SK-N-SH (cell line): ENCODE results near the gene THSD7A. TPM values are rescaled to one million over a fixed set of nuclear protein-coding genes. Genes with fewer than 3 reads are reported as not detected.
"Not testable (repeated sequence)": the region's sequence is repeated elsewhere in the genome, so short reads cannot be mapped to it uniquely, and the experiment has no call there.

Source experiments
- CTCF ChIA-PET: fragments of 300-600, 350-600 bp; formaldehyde crosslinking; extraction: SDS; loops from one replicate; lab custom pipeline; 2021; lab: Yijun Ruan, JAX
- POLR2A ChIA-PET: fragments of 350-600 bp; sonication (Branson Sonifier 250); formaldehyde crosslinking; extraction: SDS; loops from one replicate; lab custom pipeline; 2020; ENCODE audit warnings: antibody characterized with exemption, inconsistent platforms; lab: Yijun Ruan, JAX
- DNase-seq: peaks from one replicate; pipeline ENCODE4 v3.0.0; 2012
- H2AFZ ChIP-seq: fragments of 200-600 bp; sonication (generic); 2 replicates; pipeline ENCODE4 v1.8.1; 2016; ENCODE audit warnings: antibody characterized with exemption, mild to moderate bottlenecking, low read depth
- H3F3A ChIP-seq: fragments of 200-600 bp; sonication (generic); replicated peaks from 2 replicates; pipeline ENCODE3; 2016; ENCODE audit warnings: antibody characterized with exemption, mild to moderate bottlenecking; ENCODE audit not compliant: insufficient read depth
- H3K27ac ChIP-seq, 2 experiments: fragments of 200-500 bp in 1 of 2; fragments of 200-600 bp in 1 of 2; sonication (Bioruptor generic) in 1 of 2; sonication (generic), shearing (Covaris generic) in 1 of 2; 2 replicates each; pipeline versions ENCODE4 v1.5.1 to v1.6.1; 2014 to 2016; ENCODE audit warnings: low read depth in 2 of 2, inconsistent platforms in 1 of 2, low read length in 1 of 2, mild to moderate bottlenecking in 1 of 2, mixed read lengths in 1 of 2
- H3K27me3 ChIP-seq: fragments of 200-600 bp; sonication (generic), shearing (Covaris generic); 2 replicates; pipeline ENCODE4 v1.6.1; 2016; ENCODE audit warnings: mixed run types; ENCODE audit not compliant: insufficient read depth
- H3K36me3 ChIP-seq, 2 experiments: fragments of 200-500 bp in 1 of 2; fragments of 200-600 bp in 1 of 2; sonication (Bioruptor generic) in 1 of 2; sonication (generic) in 1 of 2; replicated peaks in 1 of 2; 2 replicates each; pipeline versions ENCODE3 to v1.5.1; 2014 to 2016; ENCODE audit warnings: low read length in 1 of 2, mild to moderate bottlenecking in 1 of 2; ENCODE audit not compliant: insufficient read depth in 2 of 2, control insufficient read depth in 1 of 2
- H3K4me1 ChIP-seq, 2 experiments: fragments of 200-500 bp in 1 of 2; fragments of 200-600 bp in 1 of 2; sonication (Bioruptor generic) in 1 of 2; sonication (generic), shearing (Covaris generic) in 1 of 2; 2 replicates each; pipeline versions ENCODE4 v1.5.1 to v1.6.1; 2014 to 2016; ENCODE audit warnings: low read depth in 1 of 2, low read length in 1 of 2, mixed run types in 1 of 2; ENCODE audit not compliant: insufficient read depth in 2 of 2, control insufficient read depth in 1 of 2
- H3K4me2 ChIP-seq: fragments of 200-600 bp; sonication (generic), shearing (Covaris generic); 2 replicates; pipeline ENCODE4 v1.6.1; 2017; ENCODE audit warnings: mixed run types
- H3K4me3 ChIP-seq, 2 experiments: fragments of 200-500 bp in 1 of 2; fragments of 200-600 bp in 1 of 2; sonication (Bioruptor generic) in 1 of 2; sonication (generic), shearing (Covaris generic) in 1 of 2; 2 replicates each; pipeline versions ENCODE4 v1.5.1 to v1.8.1; 2014 to 2016; ENCODE audit warnings: low read depth in 2 of 2, inconsistent platforms in 1 of 2, low read length in 1 of 2, mild to moderate bottlenecking in 1 of 2, mixed read lengths in 1 of 2, moderate library complexity in 1 of 2
- H3K79me2 ChIP-seq: fragments of 200-600 bp; sonication (generic); 2 replicates; pipeline ENCODE4 v1.8.1; 2017; ENCODE audit warnings: mild to moderate bottlenecking; ENCODE audit not compliant: insufficient read depth
- H3K9ac ChIP-seq: fragments of 200-600 bp; sonication (generic); 2 replicates; pipeline ENCODE4 v1.6.1; 2017; ENCODE audit warnings: mixed run types
- H3K9me2 ChIP-seq: fragments of 200-600 bp; sonication (generic); 2 replicates; pipeline ENCODE4 v1.6.1; 2017; ENCODE audit warnings: mixed run types
- H3K9me3 ChIP-seq: fragments of 200-600 bp; sonication (generic); 2 replicates; pipeline ENCODE4 v1.6.1; 2017; ENCODE audit warnings: mixed run types, mild to moderate bottlenecking, moderate library complexity
- H4K20me1 ChIP-seq: fragments of 200-600 bp; sonication (generic); 2 replicates; pipeline ENCODE4 v1.6.1; 2017; ENCODE audit warnings: mild to moderate bottlenecking, mixed run types; ENCODE audit not compliant: insufficient read depth
- CHD2 ChIP-seq: fragments of 150-350 bp; IDR thresholded peaks from 2 replicates; pipeline ENCODE4 v1.6.1; 2018; ENCODE audit warnings: low read length; ENCODE audit not compliant: partially characterized antibody
- ELF1 ChIP-seq: IDR thresholded peaks from 2 replicates; pipeline ENCODE4 v1.4.0; 2012
- EZH2phosphoT487 ChIP-seq: fragments of 200-600 bp; sonication (generic); IDR thresholded peaks from 2 replicates; pipeline ENCODE4 v1.6.1; 2017; ENCODE audit warnings: low read depth, mixed run types, mild to moderate bottlenecking, antibody characterized with exemption, moderate library complexity, borderline replicate concordance
- FOXM1 ChIP-seq: IDR thresholded peaks from 2 replicates; pipeline ENCODE4 v1.4.0; 2012; ENCODE audit warnings: low read depth, mild to moderate bottlenecking
- JUND ChIP-seq: IDR thresholded peaks from 2 replicates; pipeline ENCODE4 v1.4.0; 2012
- NFIC ChIP-seq: IDR thresholded peaks from 2 replicates; pipeline ENCODE4 v1.4.0; 2012; ENCODE audit warnings: borderline replicate concordance
- RFX5 ChIP-seq: IDR thresholded peaks from 2 replicates; pipeline ENCODE4 v1.6.1; 2012; ENCODE audit warnings: mild to moderate bottlenecking, improper control_type of control experiment, low read length
- SMC3 ChIP-seq: IDR thresholded peaks from 2 replicates; pipeline ENCODE4 v1.6.1; 2012; ENCODE audit warnings: low read depth, low read length, improper control_type of control experiment
- WGBS: methylation state at CpG from one replicate; pipeline ENCODE4 v1.1.6; 2017; ENCODE audit warnings: low lambda C conversion rate; 5-methylcytosine and 5-hydroxymethylcytosine counted together
- polyA plus RNA-seq, 3 experiments: library from polyadenylated mRNA; depleted of rRNA; stranded (reverse); fragments of >200 nt; gene quantifications; 2 replicates each; pipeline ENCODE4 v1.2.3, GENCODE V29; 2012
- TF ChIP-seq, protein P1 (sequence below): IDR thresholded peaks from 2 replicates; pipeline ENCODE4 v1.4.0; 2012; ENCODE audit warnings: low read depth
- TF ChIP-seq, protein P2 (sequence below): IDR thresholded peaks from 2 replicates; pipeline ENCODE4 v1.6.1; 2012; ENCODE audit warnings: mild to moderate bottlenecking, low read depth, low read length, moderate library complexity
- TF ChIP-seq, protein P3 (sequence below): fragments of 200-600 bp; sonication (generic); IDR thresholded peaks from 2 replicates; pipeline ENCODE4 v1.6.1; 2017; ENCODE audit warnings: antibody characterized with exemption, mild to moderate bottlenecking, moderate library complexity

THSD7A gene
- polyA plus RNA-seq, 1 of the 3 experiments (the other 2 are of a cell fraction) = 0.16 TPM

DNA sequence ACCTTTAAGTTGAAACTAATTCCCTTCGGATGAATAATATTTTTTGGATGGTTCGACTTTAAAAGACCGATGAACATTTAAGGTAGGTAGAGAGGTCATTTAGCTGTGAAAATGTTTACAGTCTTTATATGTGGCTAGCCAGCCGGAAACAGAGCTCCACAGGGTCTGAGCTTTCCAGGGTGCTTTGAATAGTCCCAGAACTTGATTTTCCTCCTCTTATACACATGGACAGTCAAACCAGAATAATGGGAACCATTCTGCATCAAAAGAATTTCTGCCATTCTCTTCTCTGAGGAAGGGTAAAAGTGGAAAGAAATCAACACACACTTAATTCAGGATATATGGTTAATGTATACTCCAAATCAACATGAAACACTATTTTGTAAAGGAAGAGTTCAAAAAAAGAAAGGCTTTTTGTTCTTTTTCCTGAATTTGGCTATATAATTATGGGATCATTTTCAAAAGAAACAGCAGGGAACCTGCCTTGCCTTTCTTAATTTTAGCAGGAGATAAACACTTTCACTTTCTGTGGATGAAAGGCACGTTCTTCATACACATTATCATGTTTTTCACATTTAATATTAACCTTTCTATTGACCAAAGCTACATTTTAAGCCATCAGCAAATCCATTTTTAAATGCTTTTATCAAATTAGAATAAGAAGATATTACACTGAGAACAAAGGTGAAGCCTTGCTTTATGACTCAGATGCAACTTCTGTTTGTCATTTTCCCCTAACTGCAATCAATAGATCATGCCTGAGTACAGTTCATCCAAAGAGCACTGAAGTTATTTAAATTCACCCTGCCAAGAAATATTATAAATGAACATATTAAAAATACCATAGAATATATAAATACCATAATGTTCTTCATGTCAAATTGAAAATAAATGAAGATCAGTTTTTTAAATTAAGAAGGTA, 307.3 kb downstream of the THSD7A start (continued):
- TF ChIP-seq EZH2phosphoT487 = no peak
- TF ChIP-seq JUND = no peak
- no peak for TF ChIP-seq FOXM1
- TF ChIP-seq, protein P1, sequence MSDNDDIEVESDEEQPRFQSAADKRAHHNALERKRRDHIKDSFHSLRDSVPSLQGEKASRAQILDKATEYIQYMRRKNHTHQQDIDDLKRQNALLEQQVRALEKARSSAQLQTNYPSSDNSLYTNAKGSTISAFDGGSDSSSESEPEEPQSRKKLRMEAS = no peak

DNA sequence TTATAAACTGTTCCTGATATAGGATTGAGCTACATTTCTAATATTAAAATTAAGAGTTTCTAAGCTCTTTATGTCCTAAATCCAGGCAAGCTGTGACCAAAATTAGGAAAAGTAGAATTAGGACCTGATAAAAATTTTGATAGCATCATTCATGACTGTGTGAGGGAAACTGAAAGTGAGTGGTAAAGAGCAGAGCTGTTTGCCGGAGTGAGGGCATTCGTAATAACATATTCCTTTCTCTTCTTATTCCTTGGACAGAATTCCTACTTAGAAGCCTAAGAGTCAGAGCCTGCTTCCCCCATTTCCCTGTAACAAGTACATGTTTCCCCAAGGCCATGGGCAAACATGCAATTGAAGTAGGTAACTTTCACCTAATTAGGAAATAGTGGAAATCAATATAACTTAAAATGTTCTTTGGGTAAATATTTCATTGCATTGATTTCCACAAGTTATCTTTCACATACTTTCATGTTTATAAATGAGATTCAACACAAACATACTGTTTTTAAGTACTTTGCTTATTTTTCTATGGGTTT, 310.0 kb downstream of the THSD7A start:
- H3K9ac ChIP-seq, H3K36me3 ChIP-seq, POLR2A ChIA-PET, H3K27me3 ChIP-seq, H2AFZ ChIP-seq, H3K27ac ChIP-seq, DNase-seq, H3K9me2 ChIP-seq, H3K4me2 ChIP-seq, H3K4me1 ChIP-seq, H3K4me3 ChIP-seq, H4K20me1 ChIP-seq, H3K9me3 ChIP-seq, H3K79me2 ChIP-seq, H3F3A ChIP-seq: not testable (repeated sequence)
- WGBS = 27% methylated on average over 2 of the region's 2 CpGs
- CTCF ChIA-PET = interaction anchor here (0.6 to 1.3 kb wide), 2 partner anchors 59 to 1164 kb away, joined by 3 read pairs; no protein-coding TSS in a partner anchor

DNA sequence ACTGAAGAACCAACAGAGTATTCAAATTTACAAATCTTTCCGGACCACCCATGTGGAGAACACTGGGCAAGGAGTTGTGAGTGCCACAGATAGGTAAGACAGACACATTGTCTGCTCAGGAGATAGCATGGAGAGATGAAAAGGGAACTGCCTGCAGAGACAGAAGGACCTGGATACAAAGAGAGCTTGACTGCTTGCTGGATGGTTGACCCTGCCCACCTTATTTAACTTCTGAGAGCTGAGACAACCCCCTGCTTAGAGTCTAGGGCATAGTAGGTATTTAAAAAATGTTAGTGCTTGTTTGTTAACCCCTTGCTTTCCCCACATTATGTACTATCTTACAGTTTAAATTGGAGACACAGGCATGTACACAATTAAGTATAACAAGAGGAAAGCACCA, 314.1 kb downstream of the THSD7A start:
- DNase-seq = no peak
- POLR2A ChIA-PET = no interaction called here
- WGBS = 36% methylated on average over 1 of the region's 1 CpG

More for the DNA sequence above, 314.1 kb downstream of the THSD7A start:
- H3K4me1 ChIP-seq = no peaks in the 10 kb centered on the region; a peak in 1 of 4 replicates
- H2AFZ ChIP-seq = no peak overlapping the region
- no peaks in the 10 kb centered on the region for H3F3A ChIP-seq
- H3K36me3 ChIP-seq = no peaks in the 10 kb centered on the region
- H3K27me3 ChIP-seq = no peaks in the 10 kb centered on the region
- no peak overlapping the region for H3K27ac ChIP-seq
- H3K9ac ChIP-seq = no peak overlapping the region
- H4K20me1 ChIP-seq = no peaks in the 10 kb centered on the region
- no peak overlapping the region for H3K4me3 ChIP-seq
- no peak for TF ChIP-seq ELF1
- TF ChIP-seq NFIC = no peak
- no peak for TF ChIP-seq RFX5
- no peak for TF ChIP-seq SMC3
- TF ChIP-seq, protein P2, sequence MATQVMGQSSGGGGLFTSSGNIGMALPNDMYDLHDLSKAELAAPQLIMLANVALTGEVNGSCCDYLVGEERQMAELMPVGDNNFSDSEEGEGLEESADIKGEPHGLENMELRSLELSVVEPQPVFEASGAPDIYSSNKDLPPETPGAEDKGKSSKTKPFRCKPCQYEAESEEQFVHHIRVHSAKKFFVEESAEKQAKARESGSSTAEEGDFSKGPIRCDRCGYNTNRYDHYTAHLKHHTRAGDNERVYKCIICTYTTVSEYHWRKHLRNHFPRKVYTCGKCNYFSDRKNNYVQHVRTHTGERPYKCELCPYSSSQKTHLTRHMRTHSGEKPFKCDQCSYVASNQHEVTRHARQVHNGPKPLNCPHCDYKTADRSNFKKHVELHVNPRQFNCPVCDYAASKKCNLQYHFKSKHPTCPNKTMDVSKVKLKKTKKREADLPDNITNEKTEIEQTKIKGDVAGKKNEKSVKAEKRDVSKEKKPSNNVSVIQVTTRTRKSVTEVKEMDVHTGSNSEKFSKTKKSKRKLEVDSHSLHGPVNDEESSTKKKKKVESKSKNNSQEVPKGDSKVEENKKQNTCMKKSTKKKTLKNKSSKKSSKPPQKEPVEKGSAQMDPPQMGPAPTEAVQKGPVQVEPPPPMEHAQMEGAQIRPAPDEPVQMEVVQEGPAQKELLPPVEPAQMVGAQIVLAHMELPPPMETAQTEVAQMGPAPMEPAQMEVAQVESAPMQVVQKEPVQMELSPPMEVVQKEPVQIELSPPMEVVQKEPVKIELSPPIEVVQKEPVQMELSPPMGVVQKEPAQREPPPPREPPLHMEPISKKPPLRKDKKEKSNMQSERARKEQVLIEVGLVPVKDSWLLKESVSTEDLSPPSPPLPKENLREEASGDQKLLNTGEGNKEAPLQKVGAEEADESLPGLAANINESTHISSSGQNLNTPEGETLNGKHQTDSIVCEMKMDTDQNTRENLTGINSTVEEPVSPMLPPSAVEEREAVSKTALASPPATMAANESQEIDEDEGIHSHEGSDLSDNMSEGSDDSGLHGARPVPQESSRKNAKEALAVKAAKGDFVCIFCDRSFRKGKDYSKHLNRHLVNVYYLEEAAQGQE = no peak
- no peak for TF ChIP-seq CHD2
- TF ChIP-seq, protein P3, sequence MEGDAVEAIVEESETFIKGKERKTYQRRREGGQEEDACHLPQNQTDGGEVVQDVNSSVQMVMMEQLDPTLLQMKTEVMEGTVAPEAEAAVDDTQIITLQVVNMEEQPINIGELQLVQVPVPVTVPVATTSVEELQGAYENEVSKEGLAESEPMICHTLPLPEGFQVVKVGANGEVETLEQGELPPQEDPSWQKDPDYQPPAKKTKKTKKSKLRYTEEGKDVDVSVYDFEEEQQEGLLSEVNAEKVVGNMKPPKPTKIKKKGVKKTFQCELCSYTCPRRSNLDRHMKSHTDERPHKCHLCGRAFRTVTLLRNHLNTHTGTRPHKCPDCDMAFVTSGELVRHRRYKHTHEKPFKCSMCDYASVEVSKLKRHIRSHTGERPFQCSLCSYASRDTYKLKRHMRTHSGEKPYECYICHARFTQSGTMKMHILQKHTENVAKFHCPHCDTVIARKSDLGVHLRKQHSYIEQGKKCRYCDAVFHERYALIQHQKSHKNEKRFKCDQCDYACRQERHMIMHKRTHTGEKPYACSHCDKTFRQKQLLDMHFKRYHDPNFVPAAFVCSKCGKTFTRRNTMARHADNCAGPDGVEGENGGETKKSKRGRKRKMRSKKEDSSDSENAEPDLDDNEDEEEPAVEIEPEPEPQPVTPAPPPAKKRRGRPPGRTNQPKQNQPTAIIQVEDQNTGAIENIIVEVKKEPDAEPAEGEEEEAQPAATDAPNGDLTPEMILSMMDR = no peak
- H3K9me3 ChIP-seq = no peaks in the 10 kb centered on the region
- CTCF ChIA-PET = interaction anchor here (0.6 to 1.1 kb wide), 2 partner anchors 16 to 128 kb away, joined by 3 read pairs; no protein-coding TSS in a partner anchor
- no peaks in the 10 kb centered on the region for H3K79me2 ChIP-seq
- no peaks in the 10 kb centered on the region for H3K9me2 ChIP-seq
- H3K4me2 ChIP-seq = no peak overlapping the region
